NOMO-1 treated with DMSO at 0.1 percent for 48 hours (cell line): Measurements from ENCODE around the gene MRPS27.

Experiments used
- DNase-seq: peaks from one replicate; lab custom pipeline; 2025; ENCODE audit not compliant: unreplicated experiment; lab: John Stamatoyannopoulos, UW

Gene MRPS27

GRCh38 chr5:72234868-72235267 lies 85.2 kb downstream of the MRPS27 start:
- no peak for DNase-seq

- DNase-seq, result peak; percentile 63
These were observed 85.8 kb downstream of the MRPS27 start for GRCh38 chr5:72234265-72234700.

- DNase-seq, result no peak
These were observed 86.2 kb downstream of the MRPS27 start for GRCh38 chr5:72233835-72234234.

- DNase-seq, result no peak
These were observed 87.2 kb downstream of the MRPS27 start for GRCh38 chr5:72232838-72233237.

GRCh38 chr5:72231991-72232703 lies 87.9 kb downstream of the MRPS27 start:
- DNase-seq, result peak; percentile 78

DNA sequence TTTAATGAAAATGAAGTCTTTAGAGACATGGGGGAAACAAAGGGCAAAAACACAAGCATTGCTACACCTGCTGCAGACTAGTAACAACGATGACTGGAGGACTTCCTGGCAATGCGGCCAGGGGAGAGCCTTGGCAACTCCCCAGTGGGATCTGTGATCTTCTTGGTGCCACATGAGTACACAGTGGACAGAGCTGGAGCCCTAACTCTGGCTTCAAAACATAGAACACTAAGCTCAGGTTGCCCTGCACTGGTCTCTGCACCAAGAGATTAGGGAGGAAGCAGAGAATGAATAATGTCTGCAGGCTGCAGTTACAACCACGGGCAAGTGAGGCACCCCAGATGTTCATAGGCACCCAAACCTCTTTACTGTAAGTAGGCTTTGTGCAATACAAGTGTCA lies 91.1 kb downstream of the MRPS27 start:
- no peak for DNase-seq

- no peak for DNase-seq
These were observed 93.1 kb downstream of the MRPS27 start for GRCh38 chr5:72226950-72227349.

- no peak for DNase-seq
These were observed 94.3 kb downstream of the MRPS27 start for GRCh38 chr5:72225741-72226140.

GRCh38 chr5:72224946-72225463 lies 95.0 kb downstream of the MRPS27 start:
- no peak for DNase-seq

- no peak for DNase-seq
These were observed 96.7 kb downstream of the MRPS27 start for GRCh38 chr5:72223371-72223770.

DNA sequence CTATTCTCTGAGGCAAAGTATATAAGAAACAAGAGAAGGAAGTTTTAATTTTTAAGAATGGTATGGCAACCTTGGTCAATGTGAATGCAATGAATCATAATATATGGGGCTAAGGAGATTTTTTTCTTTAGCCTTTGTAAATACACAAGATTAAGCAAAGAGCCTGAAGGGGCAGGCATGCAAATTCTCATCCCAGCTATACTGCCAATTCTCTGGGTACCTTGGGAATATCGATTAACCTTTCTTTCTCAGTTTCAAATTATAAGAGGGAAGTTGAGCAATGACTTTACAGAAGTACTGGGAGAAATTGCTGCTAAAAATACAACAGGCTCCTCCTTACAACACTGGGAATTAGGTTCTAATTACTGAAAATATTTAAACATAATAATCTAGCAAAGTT lies 97.5 kb downstream of the MRPS27 start:
- DNase-seq, result no peak

DNA sequence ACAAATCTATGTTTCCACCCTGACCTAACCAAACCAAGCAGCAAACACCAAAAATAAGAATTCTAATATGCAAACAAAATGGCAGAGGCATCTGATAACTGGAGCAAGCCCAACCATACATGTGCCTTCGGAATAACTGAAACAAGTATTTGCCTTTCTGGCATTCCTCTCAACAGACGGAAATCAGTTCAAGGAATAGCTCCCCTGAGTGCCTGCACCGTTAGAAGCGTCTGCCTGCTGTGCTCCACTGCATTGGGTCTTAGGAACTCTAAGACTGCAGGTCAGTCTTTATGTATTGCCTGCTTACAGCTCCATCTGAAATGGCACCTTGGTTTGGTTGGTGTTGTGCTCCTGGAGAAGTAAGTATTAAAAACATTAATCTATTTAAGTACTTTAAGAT lies 98.5 kb downstream of the MRPS27 start:
- no peak for DNase-seq

GRCh38 chr5:72221099-72221498 lies 98.9 kb downstream of the MRPS27 start:
- DNase-seq, result no peak

DNA sequence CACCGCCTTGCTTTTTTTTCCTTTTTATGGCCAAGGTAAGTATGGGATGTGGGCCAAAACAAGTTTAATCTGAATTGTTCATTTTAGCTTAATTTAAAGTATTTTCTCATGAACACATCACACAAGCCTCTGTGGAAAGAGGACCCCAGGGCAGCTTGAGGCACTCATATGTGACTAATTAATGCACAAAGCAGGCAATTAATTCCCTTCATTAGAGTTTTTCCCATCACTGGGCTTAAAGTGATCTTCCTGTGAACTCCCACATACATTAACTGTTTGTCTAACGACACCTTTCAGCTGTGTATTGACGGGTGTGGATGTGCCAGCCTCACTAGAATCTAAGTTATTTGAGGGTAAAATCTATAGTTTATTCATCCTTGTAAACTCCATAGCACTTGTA lies 103.3 kb downstream of the MRPS27 start:
- DNase-seq, result no peak

GRCh38 chr5:72214168-72214567 lies 105.9 kb downstream of the MRPS27 start:
- DNase-seq, result no peak

DNA sequence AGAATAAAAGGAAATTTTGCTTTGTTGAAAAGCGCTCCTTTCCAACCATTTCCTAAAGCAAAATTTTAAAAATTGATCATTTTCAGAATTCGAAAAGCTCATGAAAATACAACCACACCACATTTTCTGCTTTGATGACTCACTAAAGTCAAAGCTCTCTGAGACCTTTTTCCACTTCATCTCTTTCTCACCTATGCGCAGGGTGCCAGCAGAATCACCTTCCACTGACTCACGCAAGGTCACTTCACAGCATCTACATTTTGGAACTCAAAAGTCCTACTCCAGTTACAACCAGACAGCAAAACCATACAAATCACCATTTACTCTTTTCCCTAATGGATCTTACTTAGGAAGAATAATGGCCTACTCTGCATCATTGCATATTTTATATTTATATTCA lies 106.6 kb downstream of the MRPS27 start:
- DNase-seq, result no peak

DNA sequence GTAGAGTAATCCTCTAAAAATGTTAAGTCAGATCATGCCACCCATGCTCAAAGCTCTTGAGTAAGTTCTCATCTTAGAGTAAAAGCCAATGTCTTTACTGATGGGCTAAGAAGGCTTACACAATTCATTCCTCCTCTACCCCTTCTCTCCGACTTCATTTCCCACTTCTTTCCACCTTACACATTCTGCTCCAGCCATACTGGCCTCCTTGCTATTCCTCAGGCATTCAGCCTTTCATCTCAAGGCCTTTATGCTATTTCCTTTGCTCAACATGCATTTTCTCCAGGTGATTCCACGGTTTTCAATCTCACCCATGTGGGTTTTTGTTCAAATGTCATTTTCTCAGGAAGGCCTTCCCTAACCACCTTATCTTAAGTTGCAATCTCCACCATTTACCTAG lies 107.9 kb downstream of the MRPS27 start:
- DNase-seq, result no peak

GRCh38 chr5:72210888-72211678 lies 109.0 kb downstream of the MRPS27 start:
- DNase-seq, result no peak

- DNase-seq, result no peak
These were observed 110.6 kb downstream of the MRPS27 start for GRCh38 chr5:72209147-72210115.

GRCh38 chr5:72208324-72208926 lies 111.6 kb downstream of the MRPS27 start:
- DNase-seq, result no peak

DNA sequence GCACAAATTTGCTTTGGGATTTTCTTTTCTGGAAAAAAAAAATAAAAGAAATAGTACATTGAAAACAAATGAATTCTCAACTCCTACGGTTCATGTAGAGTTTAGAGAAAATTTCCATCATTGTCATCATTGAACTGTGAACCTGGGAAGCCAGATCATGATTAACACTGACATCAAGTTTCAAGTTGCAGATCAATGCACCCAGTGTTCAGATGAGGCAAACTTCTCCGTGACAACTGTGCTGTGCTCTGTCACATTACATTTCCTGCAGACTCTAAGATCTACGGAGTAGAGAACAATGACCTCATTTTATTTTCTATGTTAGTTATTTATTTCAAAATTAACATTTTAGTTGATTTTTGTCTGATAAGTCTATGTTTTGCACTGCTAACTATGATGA lies 113.0 kb downstream of the MRPS27 start:
- DNase-seq, result no peak
